H1 (cell line): ENCODE data around the gene SLC6A6. TPM values are rescaled to one million over a fixed set of nuclear protein-coding genes. Genes with fewer than 3 reads are reported as not detected.

ENCODE experiments used
- CTCF ChIA-PET: fragments of 300-600 bp; sonication (Branson Sonifier 250); formaldehyde crosslinking; loops from one replicate; lab custom pipeline; 2021; ENCODE audit not compliant: partially characterized antibody; lab: Charles Lee
- POLR2A ChIA-PET: fragments of 300-600 bp; sonication (Branson Sonifier 250); formaldehyde crosslinking; loops from one replicate; lab custom pipeline; 2021; ENCODE audit warnings: inconsistent platforms; ENCODE audit not compliant: partially characterized antibody; lab: Charles Lee
- DNase-seq, 2 experiments: peaks; one replicate each; pipeline versions ENCODE4 v3.0.0 to v3.0.0-alpha.2; 2010 to 2022; ENCODE audit warnings: low spot score in 2 of 2, low read depth in 1 of 2, mixed read lengths in 1 of 2
- FAIRE-seq: peaks from 2 replicates; lab custom pipeline; 2011; peaks lifted over from hg19 to GRCh38; lab: Jason Lieb, UNC
- H2AFZ ChIP-seq: 2 replicates; pipeline ENCODE4 v1.8.1; 2012; ENCODE audit warnings: low read length, inconsistent platforms
- H2AK5ac ChIP-seq: 2 replicates; pipeline ENCODE4 v1.6.1; 2013; ENCODE audit warnings: low read depth, low read length
- H2BK120ac ChIP-seq: replicated peaks from 2 replicates; pipeline ENCODE3; 2013; ENCODE audit warnings: low read depth, low read length, inconsistent platforms
- H2BK12ac ChIP-seq: 2 replicates; pipeline ENCODE4 v1.6.1; 2013; ENCODE audit warnings: low read depth, low read length
- H2BK15ac ChIP-seq: 2 replicates; pipeline ENCODE4 v1.6.1; 2013; ENCODE audit warnings: low read length
- H2BK20ac ChIP-seq: 2 replicates; pipeline ENCODE4 v1.6.1; 2013; ENCODE audit warnings: low read length
- H2BK5ac ChIP-seq: 2 replicates; pipeline ENCODE4 v1.6.1; 2013; ENCODE audit warnings: low read depth, low read length
- H3K14ac ChIP-seq: 2 replicates; pipeline ENCODE4 v1.6.1; 2013; ENCODE audit warnings: inconsistent platforms; ENCODE audit not compliant: insufficient read length
- H3K18ac ChIP-seq: 2 replicates; pipeline ENCODE4 v1.6.1; 2013; ENCODE audit warnings: low read length; ENCODE audit errors: extremely low read depth
- H3K23ac ChIP-seq: 2 replicates; pipeline ENCODE4 v1.6.1; 2013; ENCODE audit warnings: inconsistent platforms; ENCODE audit not compliant: insufficient read length
- H3K23me2 ChIP-seq: 2 replicates; pipeline ENCODE4 v1.6.1; 2013; ENCODE audit warnings: low read depth, low read length
- H3K27ac ChIP-seq: 2 replicates; pipeline ENCODE4 v1.6.1; 2011; ENCODE audit warnings: low read depth, low read length, inconsistent platforms
- H3K27me3 ChIP-seq, 4 experiments: replicated peaks in 1 of 4; 1 replicate in 1 of 4; 2 replicates in 3 of 4; pipeline versions ENCODE4 v1.6.1 to v1.8.1; 2011 to 2013; ENCODE audit warnings: low read length in 3 of 4, mild to moderate bottlenecking in 3 of 4, inconsistent platforms in 2 of 4, mixed read lengths in 2 of 4, moderate library complexity in 1 of 4; ENCODE audit not compliant: control insufficient read depth in 3 of 4, insufficient read depth in 3 of 4; ENCODE audit errors: extremely low read depth in 1 of 4
- H3K36me3 ChIP-seq, 4 experiments: 2 replicates each; pipeline versions ENCODE4 v1.6.1 to v1.8.1; 2011 to 2013; ENCODE audit warnings: mild to moderate bottlenecking in 4 of 4, low read length in 3 of 4, moderate library complexity in 2 of 4, control low read depth in 1 of 4, inconsistent platforms in 1 of 4; ENCODE audit not compliant: insufficient read depth in 4 of 4, control insufficient read depth in 2 of 4
- H3K4ac ChIP-seq: replicated peaks from 2 replicates; pipeline ENCODE3; 2013; ENCODE audit warnings: low read length, low read depth, mixed read lengths, inconsistent platforms; ENCODE audit not compliant: insufficient read length
- H3K4me1 ChIP-seq, 4 experiments: replicated peaks in 1 of 4; 1 replicate in 1 of 4; 2 replicates in 3 of 4; pipeline versions ENCODE4 v1.6.1 to v1.8.1; 2011 to 2013; ENCODE audit warnings: low read length in 3 of 4, inconsistent platforms in 2 of 4, mixed read lengths in 1 of 4; ENCODE audit not compliant: insufficient read depth in 4 of 4, control insufficient read depth in 3 of 4
- H3K4me2 ChIP-seq, 2 experiments: 2 replicates each; pipeline versions ENCODE4 v1.6.1 to v1.8.1; 2011 to 2013; ENCODE audit warnings: low read depth in 2 of 2, low read length in 2 of 2, control low read depth in 1 of 2, inconsistent platforms in 1 of 2, mild to moderate bottlenecking in 1 of 2; ENCODE audit not compliant: insufficient read depth in 1 of 2
- H3K4me3 ChIP-seq, 4 experiments: fragments of 200-600, 300-600 bp in 1 of 4; sonication (generic), shearing (Covaris generic), sonication (Bioruptor Twin) in 1 of 4; 2 replicates each; pipeline versions ENCODE4 v1.5.1 to v1.8.1; 2011 to 2016; ENCODE audit warnings: low read length in 4 of 4, low read depth in 3 of 4, control low read depth in 2 of 4, inconsistent platforms in 2 of 4, mild to moderate bottlenecking in 2 of 4, mixed read lengths in 1 of 4, moderate library complexity in 1 of 4; ENCODE audit not compliant: insufficient read depth in 2 of 4; ENCODE audit errors: extremely low read depth in 1 of 4
- H3K56ac ChIP-seq: replicated peaks from 2 replicates; pipeline ENCODE3; 2013; ENCODE audit warnings: low read depth, mild to moderate bottlenecking, mixed read lengths, low read length, inconsistent platforms; ENCODE audit not compliant: insufficient read length
- H3K79me1 ChIP-seq: 2 replicates; pipeline ENCODE4 v1.6.1; 2013; ENCODE audit warnings: low read depth, low read length, control low read depth
- H3K79me2 ChIP-seq, 2 experiments: 2 replicates each; pipeline versions ENCODE4 v1.6.1 to v1.8.1; 2012 to 2013; ENCODE audit warnings: low read length in 2 of 2, mild to moderate bottlenecking in 2 of 2, inconsistent platforms in 1 of 2; ENCODE audit not compliant: insufficient read depth in 2 of 2, control insufficient read depth in 1 of 2
- H3K9ac ChIP-seq, 4 experiments: replicated peaks in 1 of 4; 1 replicate in 1 of 4; 2 replicates in 3 of 4; pipeline versions ENCODE4 v1.6.1 to v1.8.1; 2011 to 2013; ENCODE audit warnings: low read depth in 3 of 4, low read length in 3 of 4, control low read depth in 2 of 4, mild to moderate bottlenecking in 2 of 4, moderate library complexity in 2 of 4, inconsistent platforms in 1 of 4; ENCODE audit errors: extremely low read depth in 1 of 4
- H3K9me3 ChIP-seq, 2 experiments: 2 replicates each; pipeline versions ENCODE4 v1.6.1 to v1.8.1; 2012 to 2013; ENCODE audit warnings: mild to moderate bottlenecking in 2 of 2, moderate library complexity in 2 of 2, control low read depth in 1 of 2, inconsistent platforms in 1 of 2, low read depth in 1 of 2, low read length in 1 of 2, mixed read lengths in 1 of 2; ENCODE audit not compliant: insufficient read depth in 2 of 2
- H4K20me1 ChIP-seq, 2 experiments: replicated peaks in 1 of 2; 2 replicates each; pipeline versions ENCODE3 to v1.8.1; 2011 to 2013; ENCODE audit warnings: inconsistent platforms in 2 of 2, low read length in 2 of 2, mild to moderate bottlenecking in 1 of 2; ENCODE audit not compliant: insufficient read depth in 2 of 2, control insufficient read depth in 1 of 2
- H4K5ac ChIP-seq: 2 replicates; pipeline ENCODE4 v1.6.1; 2013; ENCODE audit warnings: low read length, low read depth, mixed read lengths, inconsistent platforms; ENCODE audit not compliant: insufficient read length
- H4K8ac ChIP-seq: 2 replicates; pipeline ENCODE4 v1.8.0; 2013; ENCODE audit warnings: mild to moderate bottlenecking, moderate library complexity, low read length, inconsistent platforms; ENCODE audit not compliant: insufficient read depth; ENCODE audit errors: extremely low read depth
- H4K91ac ChIP-seq: replicated peaks from 2 replicates; pipeline ENCODE3; 2013; ENCODE audit warnings: low read length, mixed read lengths, inconsistent platforms; ENCODE audit not compliant: insufficient read length
- BACH1 ChIP-seq: IDR thresholded peaks from 2 replicates; pipeline ENCODE4 v1.6.1; 2012; ENCODE audit warnings: low read length, improper control_type of control experiment
- CREB1 ChIP-seq: IDR thresholded peaks from 2 replicates; pipeline ENCODE4 v1.6.1; 2012; ENCODE audit warnings: inconsistent platforms
- EGR1 ChIP-seq: IDR thresholded peaks from 2 replicates; pipeline ENCODE4 v1.6.1; 2011; ENCODE audit warnings: low read depth, low read length, borderline replicate concordance
- FOSL1 ChIP-seq: IDR thresholded peaks from 2 replicates; pipeline ENCODE4 v1.6.1; 2011; ENCODE audit warnings: mild to moderate bottlenecking, low read depth, low read length, moderate library complexity; ENCODE audit not compliant: insufficient read depth
- HDAC6 ChIP-seq: IDR thresholded peaks from one replicate; pipeline ENCODE4 v1.7.1; 2012; ENCODE audit warnings: low read depth, mild to moderate bottlenecking, inconsistent platforms, low read length, moderate library complexity
- JUND ChIP-seq: IDR thresholded peaks from 2 replicates; pipeline ENCODE4 v1.6.1; 2011; ENCODE audit warnings: mild to moderate bottlenecking, improper control_type of control experiment, low read length
- KDM1A ChIP-seq: fragments of 200-600, 300-600 bp; sonication (generic); IDR thresholded peaks from 2 replicates; pipeline ENCODE4 v1.7.1; 2016; ENCODE audit warnings: mild to moderate bottlenecking, low read length, borderline replicate concordance
- POLR2A ChIP-seq, 2 experiments: IDR thresholded peaks; 1 replicate in 1 of 2; 2 replicates in 1 of 2; pipeline ENCODE4 v1.6.1; 2011; ENCODE audit warnings: low read depth in 2 of 2, low read length in 2 of 2, mild to moderate bottlenecking in 2 of 2; ENCODE audit errors: control extremely low read depth in 1 of 2
- POLR2AphosphoS5 ChIP-seq: IDR thresholded peaks from 2 replicates; pipeline ENCODE4 v1.6.1; 2011; ENCODE audit warnings: low read depth, low read length
- SIX5 ChIP-seq: IDR thresholded peaks from 2 replicates; pipeline ENCODE4 v1.6.1; 2011; ENCODE audit warnings: mild to moderate bottlenecking, low read depth, low read length
- SP2 ChIP-seq: IDR thresholded peaks from 2 replicates; pipeline ENCODE4 v1.6.1; 2012; ENCODE audit warnings: mild to moderate bottlenecking, low read length, inconsistent platforms
- TAF1 ChIP-seq: IDR thresholded peaks from 2 replicates; pipeline ENCODE4 v1.6.1; 2011; ENCODE audit warnings: mild to moderate bottlenecking, low read depth, low read length
- TAF7 ChIP-seq: optimal IDR thresholded peaks from 2 replicates; pipeline ENCODE3; 2011; ENCODE audit warnings: low read depth, mild to moderate bottlenecking, inconsistent platforms, low read length, moderate library complexity, borderline replicate concordance
- TCF12 ChIP-seq: IDR thresholded peaks from 2 replicates; pipeline ENCODE4 v1.6.1; 2011; ENCODE audit warnings: low read depth, mild to moderate bottlenecking, low read length
- WGBS, 2 experiments: shearing (Covaris generic) in 1 of 2; methylation state at CpG; one replicate each; pipeline versions ENCODE4 v1.1.6 to v1.1.7; 2013 to 2015; ENCODE audit warnings: low lambda C conversion rate in 2 of 2, mixed read lengths in 2 of 2, inconsistent platforms in 1 of 2, low coverage in 1 of 2, missing lambda C conversion rate in 1 of 2; ENCODE audit not compliant: insufficient replicate concordance in 2 of 2, insufficient coverage in 1 of 2, insufficient read length in 1 of 2; ENCODE audit errors: extremely low coverage in 1 of 2, missing lambda C conversion rate in 1 of 2; 5-methylcytosine and 5-hydroxymethylcytosine counted together
- polyA plus RNA-seq, 7 experiments: library from polyadenylated mRNA; depleted of rRNA in 3 of 7; stranded (reverse) in 5 of 7; unstranded in 2 of 7; fragments of >200 nt in 5 of 7; fragments of 200-250 nt in 2 of 7; gene quantifications; 1 replicate in 5 of 7; 2 replicates in 1 of 7; 4 replicates in 1 of 7; pipeline versions ENCODE4 v1.2.1 to v1.2.3, GENCODE V29; 2011 to 2013; ENCODE audit warnings: missing spikeins in 2 of 7, mixed read lengths in 2 of 7
- total RNA-seq: library from RNA; stranded (reverse); fragmentation: NEBNext Ultra II Directional; extraction: Animal tissue kit (Norgen Biotek cat#: 25700); gene quantifications from 2 replicates; pipeline ENCODE4 v1.2.1, GENCODE V29; 2021

The SLC6A6 gene
- total and polyA plus RNA-seq, 2 of the 8 experiments (the other 6 are each of a cell fraction or from before 2014, with no cell fraction given), result 66.2 to 144 TPM

GRCh38 chr3:14494279-14494972, 92.0 kb downstream of the SLC6A6 start:
- H4K20me1 ChIP-seq, result no peaks in the 10 kb centered on the region
- H4K8ac ChIP-seq, result no peak overlapping the region
- H3K4me2 ChIP-seq, result no peak overlapping the region
- H2AK5ac ChIP-seq, result no peak overlapping the region
- TF ChIP-seq POLR2AphosphoS5 (no peak), SIX5 (no peak), BACH1 (no peak), HDAC6 (no peak), FOSL1 (no peak), SP2 (no peak), TAF1 (no peak), JUND (no peak), TAF7 (no peak), EGR1 (no peak), CREB1 (no peak), TCF12 (no peak), KDM1A (no peak), POLR2A (IDR thresholded peaks at IDR 0.05; ENCODE audit: control extremely low read depth in 1 of 2, low read depth in 2 of 2, low read length in 2 of 2) (no peak)
- no peaks in the 10 kb centered on the region for H3K27me3 ChIP-seq
- no peak overlapping the region for H3K4me3 ChIP-seq
- H3K23ac ChIP-seq, result no peak overlapping the region
- ChIA-PET POLR2A (no interaction called here), CTCF (no interaction called here)
- H4K5ac ChIP-seq, result no peak overlapping the region
- no peak overlapping the region for H3K4ac ChIP-seq
- no peak overlapping the region for H2BK5ac ChIP-seq
- no peak overlapping the region for H2AFZ ChIP-seq
- H3K18ac ChIP-seq, result no peak overlapping the region
- WGBS, 2 experiments, result 92% methylated on average over 17 of the region's 17 CpGs; no CpG with 5 or more reads in 1 of the 2 experiments
- no peak overlapping the region for H2BK12ac ChIP-seq
- no peak overlapping the region for H3K27ac ChIP-seq
- no peak for DNase-seq
- H3K56ac ChIP-seq, result no peak overlapping the region
- no peak overlapping the region for H3K14ac ChIP-seq
- no peaks in the 10 kb centered on the region; the same call in 1 of the 2 replicates for H3K79me1 ChIP-seq
- no peak overlapping the region for H4K91ac ChIP-seq
- H3K23me2 ChIP-seq, result no peaks in the 10 kb centered on the region
- H2BK15ac ChIP-seq, result no peak overlapping the region
- no peaks in the 10 kb centered on the region; a peak in 2 of 7 replicates for H3K4me1 ChIP-seq
- no peak overlapping the region for H2BK20ac ChIP-seq
- no peaks in the 10 kb centered on the region for H3K9me3 ChIP-seq
- no peak overlapping the region for H3K9ac ChIP-seq
- H3K36me3 ChIP-seq, result peaks cover 0 to 2% (median 0%) of the 10 kb centered on the region in 4 experiments; a peak in 1 of 8 replicates
- H3K79me2 ChIP-seq, result no peaks in the 10 kb centered on the region
- H2BK120ac ChIP-seq, result no peak overlapping the region
- FAIRE-seq, result no peak
